T-helper 2 cell treated with Interferon-gamma antibody and Interleukin-4, amounts not matched to agents 5 μg/mL and 100 μg/mL, for 36 hours (primary cell): ENCODE measurements around the gene SLC5A2.
"Not testable (repeated sequence)": the region's sequence is repeated elsewhere in the genome, so short reads cannot be mapped to it uniquely, and the experiment has no call there.

ENCODE experiments used
- DNase-seq: peaks from one replicate; pipeline ENCODE4 v3.0.0; 2021; ENCODE audit warnings: low spot score
- H3K27ac Mint-ChIP-seq: one replicate; pipeline ENCODE4 v1.8.0; 2021; ENCODE audit warnings: mild to moderate bottlenecking, mixed read lengths
- H3K27me3 Mint-ChIP-seq: one replicate; pipeline ENCODE4 v1.8.0; 2021; ENCODE audit warnings: low read depth, mixed read lengths
- H3K36me3 Mint-ChIP-seq: one replicate; pipeline ENCODE4 v1.8.0; 2021; ENCODE audit warnings: low read depth, mixed read lengths
- H3K4me1 Mint-ChIP-seq: one replicate; pipeline ENCODE4 v1.8.0; 2021; ENCODE audit warnings: low read depth, mixed read lengths
- H3K4me3 Mint-ChIP-seq: one replicate; pipeline ENCODE4 v1.8.0; 2022; ENCODE audit warnings: mild to moderate bottlenecking, moderate library complexity, mixed read lengths
- H3K9me3 Mint-ChIP-seq: one replicate; pipeline ENCODE4 v1.8.0; 2021; ENCODE audit warnings: mixed read lengths

SLC5A2 gene

GRCh38 chr16:31507929-31508705 lies 25.2 kb downstream of the SLC5A2 start, which contains the start of gene RUSF1:
RUSF1 (minus strand) TSS chr16:31508391; CDS start chr16:31508373, 18 bp downstream.
- H3K9me3 Mint-ChIP-seq, result no peaks in the 10 kb centered on the region
- H3K4me3 Mint-ChIP-seq, result peak within 1 kb of the TSS; percentile 93
- peaks cover 13% of the 10 kb centered on the region for H3K36me3 Mint-ChIP-seq
- peaks cover 38% of the 10 kb centered on the region for H3K4me1 Mint-ChIP-seq
- DNase-seq, result peak; percentile 87
- no peaks in the 10 kb centered on the region for H3K27me3 Mint-ChIP-seq
- peak within 1 kb of the TSS; percentile 90 for H3K27ac Mint-ChIP-seq

GRCh38 chr16:31508706-31509195 lies 25.8 kb downstream of the SLC5A2 start:
- Mint-ChIP-seq H3K36me3 (peaks cover 13% of the 10 kb centered on the region), H3K4me1 (peaks cover 38% of the 10 kb centered on the region), H3K4me3 (peak overlapping the region; percentile 93), H3K27me3 (no peaks in the 10 kb centered on the region), H3K27ac (peak overlapping the region; percentile 90), H3K9me3 (no peaks in the 10 kb centered on the region)
- no peak for DNase-seq

- H3K4me1 Mint-ChIP-seq, result peaks cover 7% of the 10 kb centered on the region
- peaks cover 6% of the 10 kb centered on the region for H3K27me3 Mint-ChIP-seq
- peaks cover 8% of the 10 kb centered on the region for H3K36me3 Mint-ChIP-seq
- H3K4me3 Mint-ChIP-seq, result no peak overlapping the region
- H3K27ac Mint-ChIP-seq, result no peak overlapping the region
- H3K9me3 Mint-ChIP-seq, result no peaks in the 10 kb centered on the region
- DNase-seq, result no peak
Measured at GRCh38 chr16:31513126-31513525, 30.2 kb downstream of the SLC5A2 start.

GRCh38 chr16:31513884-31514283 lies 31.0 kb downstream of the SLC5A2 start:
- no peak overlapping the region for H3K27ac Mint-ChIP-seq

GRCh38 chr16:31517800-31518402 lies 35.0 kb downstream of the SLC5A2 start:
- Mint-ChIP-seq H3K36me3 (no peaks in the 10 kb centered on the region), H3K27me3 (peaks cover 6% of the 10 kb centered on the region), H3K9me3 (no peaks in the 10 kb centered on the region), H3K4me3 (no peak overlapping the region), H3K4me1 (no peaks in the 10 kb centered on the region), H3K27ac (no peak overlapping the region)
- no peak for DNase-seq

More at GRCh38 chr16:31513884-31514283, 31.0 kb downstream of the SLC5A2 start:
- peaks cover 5% of the 10 kb centered on the region for H3K4me1 Mint-ChIP-seq
- H3K4me3 Mint-ChIP-seq, result no peak overlapping the region
- peaks cover 4% of the 10 kb centered on the region for H3K36me3 Mint-ChIP-seq
- no peak for DNase-seq
- no peaks in the 10 kb centered on the region for H3K9me3 Mint-ChIP-seq
- H3K27me3 Mint-ChIP-seq, result peaks cover 6% of the 10 kb centered on the region

GRCh38 chr16:31519759-31520431 lies 37.0 kb downstream of the SLC5A2 start:
- Mint-ChIP-seq H3K36me3 (no peaks in the 10 kb centered on the region), H3K27ac (no peak overlapping the region), H3K4me1 (no peaks in the 10 kb centered on the region), H3K27me3 (peaks cover 6% of the 10 kb centered on the region), H3K4me3 (no peak overlapping the region), H3K9me3 (no peaks in the 10 kb centered on the region)
- no peak for DNase-seq

GRCh38 chr16:31521368-31521767 lies 38.4 kb downstream of the SLC5A2 start:
- Mint-ChIP-seq H3K9me3 (no peaks in the 10 kb centered on the region), H3K27me3 (peaks cover 2% of the 10 kb centered on the region), H3K4me1 (no peaks in the 10 kb centered on the region), H3K36me3 (no peaks in the 10 kb centered on the region), H3K27ac (no peak overlapping the region), H3K4me3 (no peak overlapping the region)
- no peak for DNase-seq

- Mint-ChIP-seq H3K4me3 (no peak overlapping the region), H3K9me3 (no peaks in the 10 kb centered on the region), H3K27me3 (no peaks in the 10 kb centered on the region), H3K4me1 (no peaks in the 10 kb centered on the region), H3K36me3 (no peaks in the 10 kb centered on the region), H3K27ac (no peak overlapping the region)
- no peak for DNase-seq
Measured at GRCh38 chr16:31522071-31522470, 39.1 kb downstream of the SLC5A2 start.

GRCh38 chr16:31523768-31524167 lies 40.8 kb downstream of the SLC5A2 start:
- H3K4me1 Mint-ChIP-seq, H3K36me3 Mint-ChIP-seq, DNase-seq, H3K27ac Mint-ChIP-seq, H3K9me3 Mint-ChIP-seq, H3K4me3 Mint-ChIP-seq: not testable (repeated sequence)
- peaks cover 11% of the 10 kb centered on the region for H3K27me3 Mint-ChIP-seq

- DNase-seq, result no peak
- no peak overlapping the region for H3K27ac Mint-ChIP-seq
- H3K4me1 Mint-ChIP-seq, result no peaks in the 10 kb centered on the region
- H3K9me3 Mint-ChIP-seq, result no peaks in the 10 kb centered on the region
- H3K4me3 Mint-ChIP-seq, result no peak overlapping the region
- H3K27me3 Mint-ChIP-seq, result peaks cover 22% of the 10 kb centered on the region
- no peaks in the 10 kb centered on the region for H3K36me3 Mint-ChIP-seq
Measured at GRCh38 chr16:31525113-31525512, 42.2 kb downstream of the SLC5A2 start.

GRCh38 chr16:31527734-31528274 lies 44.9 kb downstream of the SLC5A2 start, which contains the start of gene AHSP:
AHSP (plus strand) TSS chr16:31527900; CDS start chr16:31528140, 240 bp downstream.
- Mint-ChIP-seq H3K27ac (no peak within 1 kb of the TSS), H3K36me3 (no peaks in the 10 kb centered on the region), H3K27me3 (peaks cover 27% of the 10 kb centered on the region), H3K9me3 (no peaks in the 10 kb centered on the region), H3K4me1 (no peaks in the 10 kb centered on the region), H3K4me3 (no peak within 1 kb of the TSS)
- no peak for DNase-seq

- H3K4me3 Mint-ChIP-seq, result no peak overlapping the region
- no peak for DNase-seq
- no peaks in the 10 kb centered on the region for H3K36me3 Mint-ChIP-seq
- no peaks in the 10 kb centered on the region for H3K4me1 Mint-ChIP-seq
- no peaks in the 10 kb centered on the region for H3K9me3 Mint-ChIP-seq
- H3K27ac Mint-ChIP-seq, result no peak overlapping the region
- peaks cover 27% of the 10 kb centered on the region for H3K27me3 Mint-ChIP-seq
Measured at GRCh38 chr16:31528523-31529107, 45.7 kb downstream of the SLC5A2 start.

GRCh38 chr16:31529108-31529936 lies 46.4 kb downstream of the SLC5A2 start:
- Mint-ChIP-seq H3K4me1 (no peaks in the 10 kb centered on the region), H3K4me3 (no peak overlapping the region), H3K9me3 (no peaks in the 10 kb centered on the region), H3K27me3 (peaks cover 30% of the 10 kb centered on the region), H3K36me3 (no peaks in the 10 kb centered on the region), H3K27ac (no peak overlapping the region)
- DNase-seq, result no peak
